Fibroblast of upper back skin (primary cell): ENCODE results near the gene MRPS30.
"Not testable (repeated sequence)": the region's sequence is repeated elsewhere in the genome, so short reads cannot be mapped to it uniquely, and the experiment has no call there.

Experiments used
- DNase-seq: peaks from one replicate; pipeline ENCODE4 v3.0.0-alpha.2; 2013

MRPS30 gene

DNA sequence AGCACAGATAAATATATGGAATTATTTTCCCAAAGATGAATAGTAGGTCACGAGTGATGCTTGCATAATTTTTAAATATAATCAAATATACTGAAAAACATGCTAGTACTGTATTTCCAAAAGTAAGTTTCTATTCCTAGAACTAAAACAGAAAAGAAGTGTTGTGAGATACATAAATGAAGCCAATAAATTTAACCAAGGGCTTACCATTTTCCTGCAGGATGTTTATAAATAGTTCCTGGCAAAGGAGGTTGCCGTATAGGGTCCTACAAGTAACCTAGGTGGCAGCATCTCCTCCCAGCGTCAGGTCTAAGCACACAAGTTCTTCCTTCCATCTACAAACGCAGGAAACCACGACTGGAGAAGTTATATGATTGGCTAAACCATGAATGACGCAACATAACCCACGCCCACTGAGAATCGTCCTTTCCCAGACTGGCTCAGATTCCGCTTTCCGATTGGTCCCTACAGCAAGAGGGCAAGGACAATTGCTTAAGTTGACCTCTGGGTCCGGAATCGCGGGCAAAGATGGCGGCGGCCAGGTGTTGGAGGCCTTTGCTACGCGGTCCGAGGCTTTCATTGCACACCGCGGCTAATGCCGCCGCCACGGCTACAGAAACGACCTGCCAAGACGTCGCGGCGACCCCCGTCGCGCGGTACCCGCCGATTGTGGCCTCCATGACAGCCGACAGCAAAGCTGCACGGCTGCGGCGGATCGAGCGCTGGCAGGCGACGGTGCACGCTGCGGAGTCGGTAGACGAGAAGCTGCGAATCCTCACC, at the start of gene MRPS30:
TSS of gene MRPS30 (plus strand) at position 513 of the 780 bp plus-strand sequence. CDS start at position 529, 16 bp downstream.
- DNase-seq, result peak; percentile 99

DNA sequence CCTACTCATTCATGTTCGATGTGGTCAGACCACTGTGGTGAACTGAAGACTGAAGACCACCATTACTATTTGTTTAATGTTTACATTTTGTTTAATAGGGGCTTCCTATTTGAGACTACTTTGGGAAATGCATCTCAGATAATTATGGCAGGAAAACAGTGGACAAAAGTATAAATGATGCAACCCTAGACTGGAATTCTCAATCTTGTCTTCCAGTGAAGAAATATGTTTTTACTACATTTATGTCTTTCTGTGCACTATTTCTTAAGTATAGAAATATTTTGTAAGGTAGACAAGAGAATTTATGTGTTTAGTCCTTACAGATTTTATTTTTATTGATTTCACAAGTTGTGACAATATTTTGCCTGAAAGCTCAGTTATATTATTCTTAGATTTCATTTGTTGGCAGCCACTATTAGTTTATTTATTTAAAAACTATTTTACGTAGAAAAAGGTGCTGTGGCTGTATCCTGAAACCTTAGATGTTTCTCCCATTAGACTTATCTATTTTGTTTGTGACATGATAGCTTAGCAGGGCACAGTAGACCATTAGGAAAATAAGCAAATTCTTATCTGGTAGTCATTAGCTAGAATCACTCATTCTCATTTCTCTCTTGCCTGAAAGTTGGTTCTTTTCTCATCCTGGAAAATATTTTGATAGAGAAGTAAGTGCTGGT, 39.4 kb upstream of the MRPS30 start:
- DNase-seq, result no peak

DNA sequence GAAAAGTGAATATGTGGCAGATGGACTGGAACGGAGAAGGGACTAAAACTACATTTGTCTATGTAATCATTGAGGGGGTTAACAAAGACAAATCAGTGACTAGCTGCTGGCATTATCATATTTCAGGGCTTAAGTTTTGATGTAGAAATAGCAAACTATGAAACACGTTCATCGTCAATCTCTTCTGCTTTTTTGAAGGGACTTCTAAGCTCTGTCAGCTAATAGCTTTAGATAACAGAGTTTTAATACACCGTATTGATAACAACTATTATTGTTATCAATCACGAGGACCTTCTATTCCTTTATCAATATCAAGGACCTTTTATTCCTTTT, 38.9 kb upstream of the MRPS30 start:
- no peak for DNase-seq

DNA sequence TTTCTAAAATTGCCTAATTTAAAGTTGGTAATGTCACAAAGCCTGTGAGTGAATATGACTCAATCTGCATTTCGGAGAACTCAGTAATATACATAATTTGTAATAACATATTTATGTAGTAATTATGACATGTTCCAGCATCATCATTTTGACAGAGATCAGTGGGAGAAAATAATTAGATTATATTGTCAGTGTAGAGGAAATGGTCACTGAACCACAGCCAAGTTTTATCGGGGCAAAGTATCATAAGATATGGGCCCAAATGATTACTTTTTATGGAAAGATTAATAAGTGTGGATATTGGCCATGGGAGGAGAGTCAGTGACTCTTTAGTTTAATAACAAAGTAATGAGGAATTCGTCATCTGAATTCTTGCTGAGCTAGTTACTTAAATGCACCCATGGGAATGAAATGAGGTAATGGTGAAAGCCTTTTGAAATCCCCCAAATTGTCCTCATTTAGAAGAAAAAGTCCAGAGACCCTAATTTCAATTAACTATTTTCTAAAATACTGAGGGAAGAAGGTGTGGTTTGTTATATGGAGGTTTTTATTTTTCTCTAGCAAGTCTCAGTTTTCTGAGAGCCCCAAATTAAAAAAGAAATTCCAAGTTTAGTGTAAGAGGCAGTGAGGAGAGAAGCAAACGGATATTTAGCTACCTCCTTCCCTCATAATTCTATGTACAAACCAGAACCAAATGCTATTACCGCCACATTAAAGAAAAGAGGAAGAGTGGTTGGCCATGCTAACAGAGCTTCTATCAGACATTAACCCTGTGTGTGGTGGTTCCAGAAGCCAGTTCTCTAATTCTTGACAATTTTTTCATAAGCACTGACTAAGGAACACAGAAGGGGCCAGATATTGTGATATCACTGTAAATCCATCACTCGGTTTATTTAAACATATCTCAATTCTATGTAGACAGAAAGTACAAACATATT, 37.7 kb upstream of the MRPS30 start:
- peak; percentile 1 for DNase-seq

DNA sequence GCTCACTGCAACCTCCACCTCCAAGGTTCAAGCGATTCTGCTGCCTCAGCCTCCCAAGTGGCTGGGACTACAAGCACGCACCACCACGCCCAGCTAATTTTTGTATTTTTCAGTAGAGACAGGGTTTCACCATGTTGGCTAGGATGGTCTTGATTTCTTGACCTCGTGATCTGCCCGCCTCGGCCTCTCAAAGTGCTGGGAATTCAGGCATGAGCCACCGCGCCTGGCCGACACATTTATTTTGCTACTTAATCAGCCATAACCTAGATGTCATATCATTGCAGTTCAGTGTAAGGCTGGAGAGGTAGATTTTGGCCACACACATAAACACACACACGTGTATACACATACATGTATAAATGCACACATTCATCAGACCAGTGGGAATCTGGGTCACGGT, 36.4 kb upstream of the MRPS30 start:
- not testable (repeated sequence) for DNase-seq

DNA sequence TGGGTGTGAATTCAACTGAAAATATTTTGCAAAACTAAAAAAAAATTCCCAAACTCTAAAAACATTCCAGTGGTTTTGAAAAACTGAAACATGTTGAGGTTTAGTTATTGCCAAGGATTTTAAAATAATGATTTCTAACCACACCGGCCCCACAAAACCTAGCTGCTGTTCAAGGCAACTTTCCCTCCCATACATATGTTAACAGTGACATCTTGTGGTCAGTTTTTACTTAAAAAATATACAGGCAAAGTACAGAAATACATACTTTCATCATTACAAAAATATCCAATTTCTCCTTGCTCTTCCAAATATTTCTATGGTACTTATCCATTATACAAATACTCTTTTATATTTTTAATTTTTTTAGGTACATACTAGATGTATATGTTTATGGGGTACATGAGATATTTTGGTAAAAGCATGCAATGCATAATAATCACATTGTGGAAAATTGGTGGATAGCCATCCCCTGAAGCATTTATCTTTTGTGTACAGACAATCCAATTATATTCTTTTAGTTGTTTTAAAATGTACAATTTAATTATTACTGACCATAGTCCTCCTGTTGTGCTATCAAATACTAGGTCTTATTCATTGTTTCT, 34.4 kb upstream of the MRPS30 start:
- peak; percentile 69 for DNase-seq

DNA sequence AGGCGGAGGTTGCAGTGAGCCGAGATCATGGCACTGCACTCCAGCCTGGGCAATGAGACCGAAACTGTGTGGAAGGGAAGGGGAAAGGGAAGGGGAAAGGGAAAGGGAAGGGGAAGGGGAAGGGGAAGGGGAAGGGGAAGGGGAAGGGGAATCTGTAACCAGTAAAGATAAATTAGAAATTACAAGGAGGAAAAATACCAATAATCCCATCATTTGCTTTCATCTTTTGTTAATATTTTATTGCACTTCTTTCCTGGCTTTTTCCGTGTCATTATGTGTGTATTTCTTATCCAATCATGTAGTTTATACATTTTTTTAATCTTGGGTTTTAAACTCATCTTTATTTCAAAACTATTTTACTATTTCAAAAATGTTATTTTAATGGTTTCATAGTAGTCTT, 29.6 kb upstream of the MRPS30 start:
- DNase-seq, result no peak

DNA sequence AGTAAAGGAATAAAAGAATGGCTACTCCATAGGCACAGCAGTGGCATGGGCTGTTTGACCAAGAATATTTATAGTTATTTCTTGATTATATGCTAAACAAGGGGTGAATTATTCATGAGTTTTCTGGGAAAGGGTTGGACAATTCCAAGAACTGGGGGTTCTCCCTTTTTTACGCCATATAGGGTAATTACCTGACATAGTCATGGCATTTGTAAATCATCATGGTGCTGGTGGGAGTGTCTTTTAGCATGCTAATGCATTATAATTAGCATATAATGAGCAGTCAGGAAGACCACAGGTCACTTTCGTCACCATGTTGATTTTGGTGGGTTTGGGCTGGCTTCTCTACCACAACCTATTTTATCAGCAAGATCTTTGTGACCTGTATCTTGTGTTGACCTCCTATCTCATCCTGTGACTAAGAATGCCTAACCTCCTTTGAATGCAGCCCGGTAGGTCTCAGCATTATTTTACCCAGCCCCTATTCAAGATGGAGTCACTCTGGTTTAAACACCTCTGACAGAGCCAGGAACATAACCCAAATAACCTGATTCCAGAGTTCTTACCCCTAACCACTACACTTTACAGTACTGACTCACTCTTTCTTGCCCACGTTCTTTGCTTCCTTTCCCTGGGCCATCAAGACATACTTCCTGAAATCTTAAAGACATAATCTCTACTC, 25.0 kb upstream of the MRPS30 start:
- DNase-seq, result no peak

DNA sequence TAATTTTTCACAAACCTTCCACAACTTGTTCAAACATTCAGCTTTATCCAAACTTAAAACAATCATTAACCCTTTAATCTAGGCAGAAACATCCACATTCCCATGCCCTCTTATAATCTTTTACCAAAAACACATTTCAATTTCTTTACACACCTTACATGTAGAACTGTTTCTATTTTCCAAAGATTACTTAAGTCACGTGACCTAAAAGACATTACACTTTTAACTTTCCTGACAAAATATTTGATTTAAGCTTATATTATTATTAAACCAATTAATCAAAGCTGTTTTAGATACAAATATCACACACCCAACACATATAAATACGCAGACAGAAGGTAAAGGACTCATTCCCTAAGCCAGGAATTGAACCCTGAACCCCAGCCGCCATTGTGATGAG, 21.0 kb upstream of the MRPS30 start:
- DNase-seq, result no peak

DNA sequence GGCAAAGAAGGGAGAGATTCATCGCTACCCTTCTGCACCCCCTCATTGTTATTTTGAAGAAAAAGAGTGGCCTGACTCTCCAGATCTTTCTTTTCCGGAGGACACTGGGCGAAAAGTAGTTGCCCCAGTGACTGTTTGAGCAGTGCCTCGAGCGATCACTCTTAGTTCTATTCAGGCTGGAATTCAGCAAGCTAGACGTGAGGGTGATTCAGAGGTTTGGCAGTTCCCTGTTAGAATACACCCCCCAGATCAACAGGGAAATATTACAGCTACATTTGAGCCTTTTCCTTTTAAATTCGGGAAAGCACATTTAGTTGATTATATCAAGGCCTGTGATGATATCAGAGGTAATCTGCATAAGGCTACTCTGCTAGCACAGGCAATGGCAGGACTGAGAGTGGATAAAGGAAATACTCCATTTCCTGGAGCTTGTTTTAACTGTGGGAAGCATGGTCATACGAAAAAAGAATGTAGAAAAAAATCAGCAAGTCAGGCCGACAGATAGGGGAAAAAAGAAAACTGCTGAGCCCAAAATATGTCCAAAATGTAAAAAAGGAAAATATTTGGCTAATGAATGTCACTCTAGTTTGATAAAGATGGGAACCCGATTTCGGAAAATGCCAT, 19.3 kb upstream of the MRPS30 start:
- peak; percentile 27 for DNase-seq

DNA sequence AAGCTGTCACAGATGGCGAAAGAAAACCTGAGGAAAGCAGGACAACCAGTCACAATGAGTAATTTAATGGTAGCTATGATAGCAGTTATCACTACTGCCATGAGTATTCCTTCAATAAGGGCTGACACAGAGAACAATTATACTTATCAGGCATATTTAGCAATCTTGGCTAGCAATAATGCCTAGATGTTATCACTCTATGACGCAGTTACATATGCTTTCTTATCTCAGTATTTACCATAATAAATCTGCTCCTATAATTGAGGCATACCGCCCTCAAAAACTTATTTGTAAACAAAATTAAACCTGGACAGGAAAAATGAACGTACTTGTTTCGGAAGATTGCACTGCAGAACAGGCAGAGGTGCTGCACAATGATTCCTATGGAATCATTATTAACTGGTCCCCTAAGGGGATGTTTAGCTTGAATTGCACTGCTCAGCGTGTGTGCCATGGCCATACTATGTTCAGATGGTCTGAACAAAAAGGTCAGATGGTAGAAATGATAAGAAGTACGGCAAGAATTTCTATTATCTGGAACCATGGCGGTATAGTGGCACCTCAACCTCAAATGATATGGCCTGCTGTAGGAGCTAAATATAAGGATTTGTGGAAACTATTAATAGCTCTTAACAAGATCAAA, 16.6 kb upstream of the MRPS30 start:
- not testable (repeated sequence) for DNase-seq

DNA sequence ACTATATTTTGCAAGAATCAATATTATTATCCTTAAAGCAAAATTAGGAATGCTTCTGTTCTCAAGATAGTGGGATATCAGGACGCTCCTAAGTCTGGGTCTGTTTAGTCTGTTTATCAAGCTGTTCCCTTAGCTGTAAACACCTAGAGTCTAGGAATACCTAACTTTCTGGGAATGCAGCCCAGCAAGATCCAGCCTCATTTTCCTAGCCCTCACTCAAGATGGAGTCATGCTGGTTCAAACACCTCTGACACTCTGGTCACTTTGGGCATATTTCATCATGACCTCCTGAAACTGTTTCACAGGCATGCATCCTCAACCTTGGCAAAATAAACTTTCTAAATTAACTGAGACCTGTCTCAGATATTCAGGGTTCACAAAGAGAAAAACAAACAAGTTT, 14.4 kb upstream of the MRPS30 start:
- DNase-seq, result no peak

DNA sequence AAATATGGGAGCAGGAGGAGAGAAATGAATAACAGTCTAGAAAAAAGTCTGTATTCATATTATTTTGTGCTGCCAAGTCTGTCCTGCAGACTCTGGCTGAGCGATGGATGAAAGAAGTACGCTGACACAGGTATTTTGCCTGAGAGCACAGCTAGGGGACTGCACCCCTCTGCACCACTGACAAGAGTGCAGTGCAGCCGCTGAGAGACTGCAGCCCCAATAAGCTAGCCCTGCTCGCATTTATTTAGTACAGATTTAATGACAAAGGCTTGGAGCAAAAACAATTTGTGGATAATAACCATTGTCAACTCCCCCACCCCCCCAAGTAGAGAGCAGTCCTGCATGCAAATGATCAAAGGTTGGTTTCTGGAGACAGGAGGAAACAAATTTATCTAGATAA, 13.3 kb upstream of the MRPS30 start:
- DNase-seq, result no peak

DNA sequence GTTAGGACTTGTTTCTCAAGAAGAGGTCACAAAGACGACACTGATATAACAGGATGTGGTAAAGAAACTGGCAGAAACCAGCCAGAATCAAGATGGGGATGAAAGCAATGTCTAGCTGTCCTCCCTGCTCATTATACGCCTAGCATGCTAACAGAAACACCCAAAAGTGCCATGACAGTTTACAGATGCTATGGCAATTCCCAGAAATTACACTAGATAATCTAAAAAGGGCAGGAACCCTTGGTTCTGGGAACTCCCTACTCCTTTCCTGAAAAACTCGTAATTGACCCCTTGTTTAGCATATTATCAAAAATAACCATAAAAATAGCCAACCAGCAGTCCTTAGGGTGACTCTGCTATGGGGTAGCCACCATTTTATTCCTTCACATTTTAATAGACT, 10.9 kb upstream of the MRPS30 start:
- DNase-seq, result no peak

DNA sequence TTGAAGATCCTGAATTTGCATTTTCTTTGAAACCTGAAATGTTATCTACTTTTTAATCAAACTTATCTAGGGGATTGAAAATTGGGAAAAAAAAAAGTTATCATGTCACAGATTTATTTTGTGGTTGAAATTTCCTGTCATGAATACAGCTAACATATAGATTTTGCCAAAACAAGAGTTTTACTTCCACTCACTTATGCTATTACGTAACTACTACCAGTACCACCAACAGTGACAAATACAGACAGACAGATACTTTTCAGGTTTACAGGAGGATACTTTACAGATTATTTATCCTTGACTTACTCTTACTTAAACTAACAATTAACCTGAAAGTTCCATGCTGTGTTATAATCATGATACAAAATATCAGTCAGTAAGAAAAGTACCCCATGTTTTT, 6.8 kb upstream of the MRPS30 start:
- DNase-seq, result no peak

DNA sequence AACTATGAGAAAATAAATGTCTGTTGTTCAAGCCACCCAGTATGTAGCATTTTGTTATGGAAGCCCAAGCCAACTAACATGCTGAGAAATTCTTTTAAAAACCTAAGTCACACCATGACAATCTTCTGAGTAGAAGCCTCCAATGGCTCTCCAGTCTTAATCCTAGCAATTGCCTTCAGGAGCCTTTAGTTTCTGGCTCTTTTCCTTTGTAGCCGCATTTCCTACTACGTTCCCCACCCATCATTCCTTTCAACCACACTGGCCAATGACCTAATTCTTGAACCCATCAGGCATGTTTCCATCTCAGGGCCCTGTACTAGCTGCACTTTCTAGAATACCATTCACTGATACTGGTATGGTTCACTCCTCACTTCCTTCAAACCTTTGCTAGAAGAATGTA, 2.1 kb upstream of the MRPS30 start:
- no peak for DNase-seq

DNA sequence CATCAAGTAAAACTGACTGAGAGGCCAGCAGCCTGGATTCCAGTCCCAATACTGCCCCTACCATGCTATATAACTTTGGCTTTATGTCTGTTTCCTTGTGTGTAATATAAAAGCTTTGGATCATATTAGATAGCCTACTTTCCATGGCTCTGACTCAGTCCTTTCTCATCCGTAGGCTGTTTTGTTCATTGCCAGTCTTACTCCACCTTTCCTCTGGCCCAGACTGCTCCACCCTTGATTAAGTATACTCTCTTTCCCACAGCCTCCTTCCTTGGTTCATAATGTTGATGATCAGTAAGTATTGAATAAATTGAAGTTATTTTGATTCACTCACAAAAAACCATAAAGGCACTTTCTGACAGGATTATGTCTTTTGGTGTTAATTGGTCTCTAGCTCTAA, 1.5 kb upstream of the MRPS30 start:
- no peak for DNase-seq

DNA sequence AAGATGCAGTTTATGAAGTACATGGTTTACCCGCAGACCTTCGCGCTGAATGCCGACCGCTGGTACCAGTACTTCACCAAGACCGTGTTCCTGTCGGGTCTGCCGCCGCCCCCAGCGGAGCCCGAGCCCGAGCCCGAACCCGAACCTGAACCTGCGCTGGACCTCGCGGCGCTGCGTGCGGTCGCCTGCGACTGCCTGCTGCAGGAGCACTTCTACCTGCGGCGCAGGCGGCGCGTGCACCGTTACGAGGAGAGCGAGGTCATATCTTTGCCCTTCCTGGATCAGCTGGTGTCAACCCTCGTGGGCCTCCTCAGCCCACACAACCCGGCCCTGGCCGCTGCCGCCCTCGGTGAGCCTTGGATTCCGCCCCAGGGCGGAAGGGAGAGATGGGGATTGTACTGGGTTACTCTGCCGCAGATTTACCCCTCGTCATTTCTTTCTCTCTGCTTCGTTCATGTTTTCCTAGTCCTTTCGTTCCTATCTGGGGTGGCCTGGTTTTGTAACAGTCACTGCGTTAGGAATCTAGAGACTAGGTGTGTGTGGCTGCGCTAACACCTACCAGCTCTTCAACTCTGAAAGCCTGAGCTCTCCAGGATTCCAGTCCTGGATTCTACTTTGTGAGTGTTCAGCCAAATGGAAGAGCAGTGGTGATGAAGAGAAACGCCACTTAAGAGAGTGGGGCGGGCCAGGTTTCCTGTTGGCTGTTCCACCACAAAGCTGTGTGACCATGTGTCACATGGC, 638 bp downstream of the MRPS30 start:
- peak; percentile 38 for DNase-seq

DNA sequence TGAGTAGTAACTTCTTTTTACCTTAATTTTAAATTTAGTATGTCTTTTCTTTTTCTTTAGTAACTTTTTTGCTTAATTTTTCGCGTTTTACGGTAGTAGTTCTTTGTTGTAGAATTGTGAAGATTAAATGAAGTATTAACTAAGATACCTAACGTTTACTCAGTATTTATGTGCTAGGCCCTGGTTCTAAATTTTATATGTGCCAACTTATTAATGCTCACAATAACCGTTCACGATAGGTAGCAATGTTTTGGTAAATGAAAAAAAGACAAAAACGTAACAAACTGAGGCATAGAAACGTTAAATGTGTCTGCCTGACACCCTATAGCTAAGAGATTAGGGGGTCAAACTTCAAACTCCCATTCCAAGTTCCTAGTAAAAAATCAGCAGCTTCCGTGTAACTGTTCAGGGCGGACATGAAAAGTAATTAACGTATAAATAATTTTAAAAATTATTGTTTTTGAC, 1.2 kb downstream of the MRPS30 start:
- no peak for DNase-seq

DNA sequence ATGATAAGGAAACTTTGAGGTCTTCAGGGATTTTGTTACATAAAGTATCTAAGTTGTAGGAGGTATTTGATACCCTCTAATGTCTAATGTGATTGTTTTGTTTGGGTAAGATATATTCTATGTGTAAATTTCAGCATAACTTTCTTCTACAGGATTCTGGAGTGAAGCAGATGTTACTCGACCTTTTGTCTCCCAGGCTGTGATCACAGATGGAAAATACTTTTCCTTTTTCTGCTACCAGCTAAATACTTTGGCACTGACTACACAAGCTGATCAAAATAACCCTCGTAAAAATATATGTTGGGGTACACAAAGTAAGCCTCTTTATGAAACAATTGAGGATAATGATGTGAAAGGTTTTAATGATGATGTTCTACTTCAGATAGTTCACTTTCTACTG, 6.0 kb downstream of the MRPS30 start:
- DNase-seq, result no peak

DNA sequence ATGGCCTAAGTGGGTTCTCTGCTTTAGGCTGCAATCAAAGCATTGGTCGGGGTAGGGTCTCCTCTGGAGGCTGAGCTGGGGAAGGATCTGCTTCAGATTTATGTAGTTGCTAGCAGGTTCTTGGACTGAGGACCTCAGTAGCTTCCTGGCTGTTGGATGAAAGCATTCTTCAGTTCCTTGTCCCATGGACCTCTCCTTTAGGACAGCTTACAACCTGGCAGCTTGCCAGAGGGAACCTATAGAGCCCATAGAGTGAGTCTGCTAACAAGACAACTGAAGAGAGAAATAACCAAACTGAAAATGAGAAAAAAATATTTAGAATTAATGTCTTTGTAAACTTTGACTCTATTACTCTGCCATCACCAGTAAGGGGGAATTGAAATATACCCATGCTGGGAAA, 12.4 kb downstream of the MRPS30 start:
- no peak for DNase-seq
